ENCODE measurements around the gene RNPEP.
"Not testable (repeated sequence)": the region's sequence is repeated elsewhere in the genome, so short reads cannot be mapped to it uniquely, and the experiment has no call there.

RNPEP gene

DNA sequence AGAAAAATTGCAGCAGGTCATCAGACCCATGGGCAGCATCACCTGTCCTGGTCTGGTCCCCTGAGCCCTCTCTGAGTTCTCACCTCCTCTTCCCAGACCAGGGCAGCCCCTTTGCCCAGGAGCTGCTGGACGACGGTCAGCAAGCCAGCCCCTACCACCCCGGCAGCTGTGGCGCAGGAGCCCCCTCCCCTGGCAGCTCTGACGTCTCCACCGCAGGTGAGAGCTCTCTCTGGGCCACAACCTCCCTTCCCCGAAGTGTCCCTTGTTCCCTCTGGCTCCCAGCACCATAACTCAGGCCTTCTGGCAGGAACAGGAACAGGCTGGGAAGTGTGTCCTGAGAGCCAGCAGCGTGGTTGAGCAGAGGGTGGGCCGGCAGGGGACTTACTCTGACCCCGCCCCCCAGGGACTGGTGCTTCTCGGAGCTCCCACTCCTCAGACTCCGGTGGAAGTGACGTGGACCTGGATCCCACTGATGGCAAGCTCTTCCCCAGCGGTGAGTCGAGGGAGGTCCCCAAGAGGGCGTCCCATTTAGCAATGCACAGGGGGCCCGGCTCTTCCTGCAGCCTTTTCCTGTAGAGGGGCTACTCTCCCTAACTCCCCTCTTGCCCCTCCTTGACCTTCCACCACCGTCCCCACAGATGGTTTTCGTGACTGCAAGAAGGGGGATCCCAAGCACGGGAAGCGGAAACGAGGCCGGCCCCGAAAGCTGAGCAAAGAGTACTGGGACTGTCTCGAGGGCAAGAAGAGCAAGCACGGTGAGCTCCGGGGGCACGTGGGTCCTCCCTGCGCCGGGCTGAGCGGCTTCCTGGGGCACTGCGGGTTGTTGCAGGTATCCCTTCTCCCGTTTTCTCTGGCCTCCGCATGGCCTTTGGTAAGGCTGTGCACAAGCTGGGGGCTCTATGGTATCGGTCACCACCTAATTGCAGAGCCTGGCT is 30.4 kb downstream of the RNPEP start:
- no peak for DNase-seq

DNA sequence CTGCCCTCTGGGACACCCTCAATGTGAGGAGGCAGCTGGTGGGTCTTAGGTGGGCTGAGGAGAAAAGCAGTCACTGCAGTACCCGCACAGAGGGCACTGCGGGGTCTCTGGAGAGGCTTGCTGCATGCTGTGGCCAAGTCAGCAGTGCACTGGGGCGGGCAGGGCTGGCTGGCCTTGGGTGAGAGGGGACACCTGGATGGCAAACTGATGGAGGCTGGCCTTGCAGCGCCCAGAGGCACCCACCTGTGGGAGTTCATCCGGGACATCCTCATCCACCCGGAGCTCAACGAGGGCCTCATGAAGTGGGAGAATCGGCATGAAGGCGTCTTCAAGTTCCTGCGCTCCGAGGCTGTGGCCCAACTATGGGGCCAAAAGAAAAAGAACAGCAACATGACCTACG is 31.2 kb downstream of the RNPEP start:
- DNase-seq = no peak

DNA sequence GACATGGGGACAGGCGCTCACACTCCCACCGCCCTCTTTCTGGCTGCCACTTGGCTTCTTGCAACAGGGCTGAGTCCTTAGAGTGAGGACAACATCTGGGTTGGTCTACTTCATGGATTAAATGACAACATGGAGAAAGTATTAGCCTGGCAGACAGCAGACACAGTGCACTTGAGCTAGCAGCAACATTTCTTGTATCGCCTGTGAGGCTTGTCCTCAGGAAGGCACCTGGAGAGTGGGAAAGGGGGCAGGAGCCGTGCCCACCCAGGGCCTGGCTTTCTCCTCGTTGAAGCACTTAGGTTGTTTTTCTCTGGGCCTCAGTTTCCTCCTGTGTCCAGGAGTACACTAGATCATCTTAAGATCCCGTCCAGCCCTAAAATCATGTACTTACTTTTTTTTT is 31.6 kb downstream of the RNPEP start:
- no peak for DNase-seq

DNA sequence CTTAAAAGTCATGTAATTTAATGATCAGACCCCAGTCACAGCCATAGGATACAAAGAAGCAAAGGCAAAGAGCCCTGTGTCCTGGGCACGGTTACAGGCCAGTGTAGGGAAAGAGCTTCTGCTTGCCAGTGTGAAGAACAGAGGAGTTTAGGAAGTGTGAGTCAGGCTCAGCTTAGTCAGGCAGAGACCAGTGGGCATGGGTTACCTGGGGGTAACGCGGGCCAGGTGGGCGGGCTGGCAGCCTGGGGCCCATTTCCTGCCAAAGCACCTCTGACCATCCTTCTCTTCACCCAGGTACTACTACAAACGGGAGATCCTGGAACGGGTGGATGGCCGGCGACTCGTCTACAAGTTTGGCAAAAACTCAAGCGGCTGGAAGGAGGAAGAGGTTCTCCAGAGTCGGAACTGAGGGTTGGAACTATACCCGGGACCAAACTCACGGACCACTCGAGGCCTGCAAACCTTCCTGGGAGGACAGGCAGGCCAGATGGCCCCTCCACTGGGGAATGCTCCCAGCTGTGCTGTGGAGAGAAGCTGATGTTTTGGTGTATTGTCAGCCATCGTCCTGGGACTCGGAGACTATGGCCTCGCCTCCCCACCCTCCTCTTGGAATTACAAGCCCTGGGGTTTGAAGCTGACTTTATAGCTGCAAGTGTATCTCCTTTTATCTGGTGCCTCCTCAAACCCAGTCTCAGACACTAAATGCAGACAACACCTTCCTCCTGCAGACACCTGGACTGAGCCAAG is 32.6 kb downstream of the RNPEP start:
- no peak for DNase-seq

DNA sequence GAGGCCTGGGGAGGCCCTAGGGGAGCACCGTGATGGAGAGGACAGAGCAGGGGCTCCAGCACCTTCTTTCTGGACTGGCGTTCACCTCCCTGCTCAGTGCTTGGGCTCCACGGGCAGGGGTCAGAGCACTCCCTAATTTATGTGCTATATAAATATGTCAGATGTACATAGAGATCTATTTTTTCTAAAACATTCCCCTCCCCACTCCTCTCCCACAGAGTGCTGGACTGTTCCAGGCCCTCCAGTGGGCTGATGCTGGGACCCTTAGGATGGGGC is 33.2 kb downstream of the RNPEP start:
- DNase-seq = no peak

DNA sequence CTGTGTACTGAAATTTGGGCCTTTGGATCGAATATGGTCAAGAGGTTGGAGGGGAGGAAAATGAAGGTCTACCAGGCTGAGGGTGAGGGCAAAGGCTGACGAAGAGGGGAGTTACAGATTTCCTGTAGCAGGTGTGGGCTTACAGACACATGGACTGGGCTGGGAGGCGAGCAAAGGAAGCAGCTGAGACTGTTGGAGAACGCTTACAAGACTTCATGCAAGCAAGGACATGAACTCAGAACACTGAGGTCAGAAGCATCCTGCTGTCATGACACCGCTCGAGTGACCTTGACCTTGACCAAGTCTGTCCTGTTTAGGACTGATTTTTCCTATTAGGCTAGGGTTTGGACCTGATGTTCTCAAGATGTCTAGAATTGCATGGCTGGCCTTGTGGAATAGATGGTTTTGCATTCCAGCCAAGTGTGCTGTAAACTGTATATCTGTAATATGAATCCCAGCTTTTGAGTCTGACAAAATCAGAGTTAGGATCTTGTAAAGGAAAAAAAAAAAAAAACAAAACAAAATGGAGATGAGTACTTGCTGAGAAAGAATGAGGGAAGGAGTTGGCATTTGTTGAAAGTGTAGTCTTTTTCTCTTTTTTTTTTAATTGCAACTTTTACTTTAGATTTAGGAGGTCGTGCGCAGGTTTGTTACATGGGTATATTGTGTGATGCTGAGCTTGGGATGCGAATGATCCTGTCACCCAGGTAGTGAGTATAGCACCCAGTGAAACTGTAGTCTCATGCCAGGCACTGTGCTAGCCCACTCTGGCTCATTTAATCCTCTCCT is 33.8 kb downstream of the RNPEP start:
- no peak for DNase-seq

DNA sequence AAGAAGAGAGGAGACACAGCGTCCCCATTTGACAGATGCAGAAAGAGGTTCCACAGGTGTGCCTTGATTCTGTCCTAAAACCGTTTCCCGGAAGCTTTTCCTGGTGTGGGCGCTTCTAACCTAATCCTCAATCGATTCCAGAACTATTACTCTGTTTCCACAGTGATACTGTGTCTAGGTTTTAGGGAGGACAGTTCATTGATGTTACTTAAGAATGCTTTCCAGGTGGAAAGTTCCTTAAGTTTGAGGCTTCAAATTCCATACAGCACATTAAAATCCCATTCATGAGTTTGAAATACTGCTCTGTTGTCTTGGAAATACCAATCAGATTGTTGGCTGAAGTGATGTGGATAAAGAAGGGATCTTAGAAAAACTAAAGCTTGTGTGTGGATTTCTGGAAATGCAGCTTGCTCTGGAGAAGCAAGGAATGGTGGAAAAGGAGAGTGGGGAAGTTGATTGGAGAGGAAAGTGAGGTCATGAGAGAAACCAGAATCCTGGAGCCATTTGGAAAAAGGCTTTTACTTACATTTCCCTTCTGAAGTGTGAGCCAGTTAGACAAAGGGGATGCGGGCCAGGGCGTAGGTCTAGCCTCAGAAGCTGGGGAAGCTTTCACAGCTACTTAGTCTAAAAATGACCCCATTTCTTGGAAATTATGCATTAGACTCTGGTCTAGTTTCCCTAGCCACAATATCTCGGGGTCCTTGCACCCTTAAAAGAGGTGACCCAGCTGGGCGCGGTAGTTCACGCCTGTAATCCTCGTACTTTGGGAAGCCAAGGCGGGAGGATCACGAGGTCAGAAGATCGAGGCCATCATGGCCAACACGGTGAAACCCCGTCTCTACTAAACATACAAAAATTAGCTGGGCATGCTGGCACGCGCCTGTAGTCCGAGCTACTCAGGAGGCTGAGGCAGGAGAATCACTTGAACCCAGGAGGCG is 34.6 kb downstream of the RNPEP start:
- no peak for DNase-seq

DNA sequence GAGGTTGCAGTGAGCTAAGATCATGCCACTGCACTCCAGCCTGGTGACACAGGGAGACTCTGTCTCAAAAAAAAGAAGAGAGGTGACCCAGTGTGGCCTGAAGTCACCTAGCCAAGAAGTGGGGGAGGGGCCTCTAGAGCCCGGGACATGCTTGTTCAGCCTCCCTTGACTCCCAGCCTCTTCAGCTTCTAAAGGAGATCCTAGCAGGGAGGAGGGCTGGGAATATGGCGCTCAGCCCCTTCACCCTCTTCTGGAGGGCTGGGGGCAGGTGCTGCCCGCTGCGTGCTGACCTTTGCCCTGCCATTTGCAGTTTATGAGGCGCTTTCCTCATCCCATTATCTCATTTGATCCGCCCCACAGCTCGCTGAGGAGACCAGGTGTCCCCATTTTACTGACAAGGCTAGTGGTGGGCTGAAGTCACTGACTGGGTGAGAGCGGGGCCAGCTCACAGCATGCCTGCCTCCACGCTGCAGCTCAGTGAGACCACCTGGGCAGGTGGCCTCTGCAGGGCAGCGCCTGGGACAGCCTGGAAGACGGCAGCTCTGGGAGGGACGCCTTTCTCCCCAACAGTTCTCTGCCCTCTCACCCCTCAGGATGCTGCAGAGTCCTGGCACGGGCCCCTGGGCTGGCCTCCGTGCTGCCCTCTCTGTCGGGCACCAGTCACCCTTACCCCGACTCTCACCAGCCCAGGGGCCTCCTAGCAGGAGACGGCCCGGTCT is 35.5 kb downstream of the RNPEP start:
- DNase-seq = no peak

DNA sequence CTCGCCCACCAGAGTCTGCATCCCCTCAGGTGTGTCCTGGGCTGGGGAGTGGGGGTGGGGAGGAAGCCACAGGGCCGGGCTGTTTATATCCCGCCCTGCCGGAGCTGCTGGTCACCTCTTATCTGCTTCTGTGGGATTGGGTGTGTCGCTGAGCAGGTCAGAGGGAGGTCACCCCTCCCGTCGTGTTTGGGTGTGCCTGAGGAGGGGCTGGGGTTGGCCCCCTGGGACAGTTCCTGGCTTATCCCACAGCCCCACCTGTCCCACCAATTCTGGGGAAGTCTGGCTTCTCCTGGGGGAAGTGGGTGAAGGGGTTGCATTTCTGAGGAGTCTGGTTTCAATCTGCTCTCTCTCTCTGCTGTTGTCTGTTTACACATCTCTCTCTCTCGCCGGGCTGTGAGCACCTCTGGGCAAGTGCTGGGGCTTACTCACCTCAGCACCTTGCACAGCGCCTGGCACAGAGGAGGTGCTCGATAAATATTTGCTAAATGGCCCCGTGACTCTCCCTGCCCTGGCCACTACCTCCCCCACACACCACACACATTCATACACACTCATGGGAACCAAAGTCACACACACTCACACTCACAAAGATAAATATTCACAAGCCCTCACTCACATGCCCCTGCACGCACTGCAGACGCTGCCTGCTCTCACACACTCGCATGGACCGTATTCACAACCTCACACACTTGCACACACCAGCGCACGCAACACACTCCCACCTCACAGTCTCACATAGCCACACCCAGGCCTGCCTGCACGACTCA is 36.2 kb downstream of the RNPEP start:
- no peak for DNase-seq

DNA sequence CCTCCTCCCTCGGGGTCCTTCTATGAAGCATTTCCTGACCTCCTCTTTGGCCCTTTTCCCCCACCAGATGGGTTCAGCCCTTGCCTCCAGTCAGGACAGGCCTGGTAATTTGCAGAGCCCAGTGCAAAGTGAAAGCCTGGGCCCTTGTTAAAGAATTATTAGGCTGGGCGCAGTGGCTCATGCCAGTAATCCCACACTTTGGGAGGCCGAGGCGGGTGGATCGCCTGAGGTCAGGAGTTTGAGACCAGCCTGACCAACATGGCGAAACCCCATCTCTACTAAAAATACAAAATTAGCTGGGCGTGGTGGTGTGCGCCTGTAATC is 36.7 kb downstream of the RNPEP start:
- DNase-seq = not testable (repeated sequence)

DNA sequence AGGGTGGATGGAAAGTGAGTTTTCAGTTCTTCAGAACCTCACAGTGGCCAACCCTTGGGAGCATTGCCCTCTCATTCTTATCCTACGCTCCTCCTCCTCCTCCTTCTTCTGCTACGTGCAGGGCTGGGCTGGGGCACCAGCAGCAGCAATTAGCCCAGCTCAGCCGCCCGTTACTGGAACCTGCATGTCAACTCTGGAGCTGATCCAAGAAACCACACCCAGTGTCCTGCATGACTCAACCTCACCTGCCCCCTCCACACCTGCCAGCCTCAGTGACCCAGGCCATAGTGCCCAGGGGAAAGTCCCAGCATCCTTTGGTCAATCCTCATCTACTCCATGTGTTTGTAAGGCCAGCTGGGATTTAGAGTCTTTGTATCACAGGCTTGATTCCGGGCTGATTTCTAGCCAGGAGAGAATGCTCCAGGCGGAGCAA is 40.6 kb downstream of the RNPEP start:
- no peak for DNase-seq

DNA sequence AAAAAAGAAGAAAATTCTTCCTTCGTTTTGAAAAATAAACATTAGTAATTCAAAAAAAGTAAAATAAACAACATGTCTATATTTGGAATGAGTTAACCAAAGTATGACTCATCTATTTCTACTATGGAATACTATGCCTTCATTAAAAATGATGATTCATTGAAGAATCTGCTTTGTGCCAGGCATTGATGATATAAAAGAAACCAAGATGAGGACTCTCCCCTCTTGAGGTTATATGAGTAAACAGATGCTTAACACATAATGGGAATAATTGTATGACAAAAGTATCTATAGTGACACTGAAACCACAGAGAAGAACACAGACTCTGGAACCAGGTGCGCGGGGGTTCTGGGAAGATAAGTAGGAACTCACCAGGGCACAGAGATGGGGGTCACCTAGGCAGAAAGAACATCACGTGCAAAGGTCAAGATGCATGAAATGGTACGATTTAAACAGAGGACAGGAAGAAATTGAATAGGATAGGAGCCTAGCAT is 46.8 kb downstream of the RNPEP start:
- no peak for DNase-seq

DNA sequence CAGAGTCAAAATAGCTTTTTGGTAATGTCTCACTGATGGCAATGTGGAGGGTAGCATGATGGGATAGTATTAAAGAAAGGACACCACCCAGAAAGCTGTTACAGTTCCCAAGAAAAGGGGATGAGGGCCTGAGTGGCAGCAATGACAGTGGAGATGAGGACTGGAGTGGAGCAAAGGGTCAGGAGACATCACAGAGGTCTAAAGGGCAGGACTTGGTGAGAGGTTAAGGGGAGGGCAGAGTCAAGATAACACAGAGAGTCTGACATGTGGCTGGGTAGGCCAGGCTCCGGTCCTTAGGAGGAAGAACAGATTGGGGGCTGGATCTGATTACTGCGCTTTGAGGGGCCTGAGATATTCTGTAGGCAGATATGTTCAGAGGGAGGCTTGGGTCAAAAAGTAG is 47.3 kb downstream of the RNPEP start:
- no peak for DNase-seq

DNA sequence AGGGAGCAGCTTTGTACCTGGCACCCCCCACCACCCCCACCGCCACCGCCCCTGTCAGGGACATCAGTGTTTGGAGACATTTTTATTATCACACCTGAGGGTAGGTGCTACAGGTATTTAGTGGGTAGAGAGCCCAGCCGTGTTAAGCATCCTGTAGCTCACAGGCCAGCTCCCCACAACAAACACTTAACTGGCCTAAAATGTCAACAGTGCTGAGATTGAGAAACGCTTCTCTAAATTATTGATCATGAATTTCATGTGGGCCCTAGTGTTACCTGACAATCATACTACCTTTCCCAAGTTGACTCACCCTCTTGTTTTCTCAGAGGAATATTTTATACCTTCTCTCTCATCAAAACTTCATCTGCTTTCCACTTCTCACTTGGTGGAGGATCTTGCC is 49.3 kb downstream of the RNPEP start:
- DNase-seq = no peak

DNA sequence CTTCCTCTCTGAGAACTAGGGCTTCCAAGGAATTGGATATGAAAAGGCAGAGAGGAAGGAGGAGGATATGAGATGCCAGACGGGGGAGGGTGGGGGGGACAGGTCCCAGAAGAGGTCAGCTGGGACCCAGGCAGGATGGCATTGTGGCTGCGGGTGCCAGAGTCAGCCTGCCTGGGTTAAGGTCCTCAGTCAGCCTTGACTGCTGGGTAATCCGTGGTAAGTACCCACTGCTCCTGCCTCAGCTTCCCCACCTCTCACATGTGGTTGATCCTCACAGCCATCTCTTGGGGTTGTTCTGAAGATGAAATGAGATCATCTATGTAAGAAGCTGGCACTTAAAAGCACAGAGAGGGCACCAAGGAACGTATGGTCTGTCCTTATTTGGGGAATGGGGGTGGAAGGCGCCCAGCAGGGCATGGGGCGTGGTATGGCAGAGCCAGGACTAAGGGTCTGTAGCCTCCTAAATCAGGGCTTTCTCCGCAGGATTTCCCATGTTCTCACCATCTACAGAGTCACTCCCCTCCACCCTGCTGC is 51.8 kb downstream of the RNPEP start:
- DNase-seq = no peak

DNA sequence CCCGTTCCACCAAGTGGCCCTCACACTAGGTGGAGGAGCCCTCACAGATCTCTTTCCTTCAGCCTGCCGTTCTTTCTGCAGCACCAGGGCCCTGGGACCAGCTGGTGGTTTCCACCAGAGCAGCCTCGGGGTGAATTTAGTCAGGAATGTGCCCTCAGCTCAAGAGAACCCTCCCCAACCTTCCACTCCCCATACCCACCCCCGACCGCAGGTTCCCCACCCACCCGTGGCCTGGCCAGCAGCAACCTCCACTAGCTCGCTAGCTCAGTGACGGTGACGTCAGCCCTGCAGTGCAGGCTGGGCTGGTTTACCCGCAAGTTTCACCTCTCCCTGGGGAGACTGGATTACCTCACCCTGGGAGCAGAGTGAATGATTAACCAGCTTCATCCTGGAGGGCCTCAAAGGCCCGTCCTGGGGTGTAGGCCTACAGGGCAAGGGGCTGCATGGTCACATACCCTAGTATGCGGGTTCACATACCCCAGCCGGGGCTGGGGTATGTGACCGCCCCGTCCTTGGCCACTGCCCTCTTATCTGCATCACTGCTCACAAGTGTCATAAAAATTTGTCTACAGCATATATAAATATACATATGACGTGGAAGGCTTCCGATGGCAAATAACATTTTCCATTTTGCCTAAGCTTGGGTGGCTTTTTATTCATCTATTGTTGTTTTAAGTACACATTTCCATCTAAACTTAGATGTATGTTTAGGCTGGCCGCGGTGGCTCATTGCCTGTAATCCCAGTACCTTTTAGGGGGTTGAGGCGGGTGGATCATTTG is 52.4 kb downstream of the RNPEP start:
- DNase-seq = no peak

DNA sequence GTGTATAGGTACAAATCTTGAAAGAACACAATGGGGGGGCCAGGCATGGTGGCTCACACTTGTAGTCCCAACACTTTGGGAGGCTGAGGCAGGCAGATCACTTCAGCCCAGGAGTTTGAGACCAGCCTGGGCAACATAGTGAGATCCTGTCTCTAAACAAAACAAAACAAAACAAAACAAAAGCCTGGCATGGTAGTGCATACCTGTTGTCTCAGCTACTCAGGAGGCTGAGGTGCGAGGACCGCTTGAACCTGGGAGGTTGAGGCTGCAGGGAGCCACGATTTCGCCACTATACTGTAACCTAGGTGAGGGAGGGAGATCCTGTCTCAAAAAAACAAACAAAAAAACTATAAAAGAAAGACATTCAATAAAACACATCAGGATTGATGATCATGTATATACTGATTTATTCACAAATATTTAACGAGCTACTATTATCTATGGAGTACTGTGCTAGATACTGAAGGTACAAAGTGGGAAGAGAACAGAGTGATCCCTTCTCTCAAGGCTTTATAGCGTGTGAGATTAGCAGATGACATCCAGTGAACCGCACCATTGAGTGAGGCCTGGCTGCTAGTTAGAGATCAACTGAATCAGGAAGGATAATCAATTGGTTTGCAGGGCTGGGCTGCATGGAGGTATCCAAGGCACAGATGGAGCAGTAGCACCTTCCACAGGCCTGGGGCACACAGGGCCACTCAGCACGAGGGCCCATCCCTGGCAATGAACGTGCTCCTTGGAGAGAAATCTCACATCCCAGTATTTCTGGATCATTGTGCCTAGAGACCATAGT is 54.3 kb downstream of the RNPEP start:
- DNase-seq = no peak

DNA sequence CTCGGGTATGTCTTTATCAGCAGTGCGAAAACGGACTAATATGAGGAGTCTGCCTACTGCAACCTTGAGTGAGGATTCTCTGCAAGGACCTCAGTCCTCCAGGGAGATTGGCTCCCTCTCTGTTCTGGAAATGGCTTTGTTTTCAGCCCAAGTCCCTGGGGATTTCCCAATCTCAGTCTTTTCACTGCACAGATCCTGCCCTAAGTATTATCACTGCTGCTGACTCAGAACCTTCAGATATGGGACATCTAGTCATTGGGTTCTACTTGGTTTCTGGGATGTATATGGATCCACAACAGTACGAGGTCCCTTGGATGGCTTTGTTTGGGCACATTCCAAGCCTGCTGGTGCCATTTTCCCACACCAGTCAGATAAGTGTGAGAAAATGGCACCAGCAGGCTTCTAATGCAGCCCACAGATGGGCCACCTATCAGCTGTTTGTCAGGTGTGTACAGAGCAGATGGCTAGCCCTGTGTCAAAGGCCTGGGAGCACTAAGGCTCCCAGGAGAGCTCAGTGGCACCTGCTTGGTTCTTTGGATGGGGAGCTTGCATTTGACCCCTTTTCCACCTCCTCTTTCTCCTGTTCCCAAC is 55.4 kb downstream of the RNPEP start:
- DNase-seq = no peak
